GM21825 (cell line): ENCODE measurements around the gene NEUROG3.
A peak's percentile ranks its signal among the peaks of the same experiment; 100 is the strongest.

Source experiments
- ATAC-seq: cut with Tn5 transposase; IDR thresholded peaks from one replicate; pipeline ENCODE4 v1.9.1; 2021; ENCODE audit warnings: mild to moderate bottlenecking, moderate library complexity; ENCODE audit not compliant: unreplicated experiment

The NEUROG3 gene

GRCh38 chr10:69573056-69573806, at the start of gene NEUROG3:
Gene NEUROG3, minus strand, starts transcription at chr10:69573422. Its CDS starts 379 bp downstream, at chr10:69573043.
- ATAC-seq: peak; percentile 68

- no peak for ATAC-seq
Observed at GRCh38 chr10:69620625-69621024, 47.4 kb upstream of the NEUROG3 start.

GRCh38 chr10:69619626-69620025, 46.4 kb upstream of the NEUROG3 start:
- ATAC-seq: no peak

GRCh38 chr10:69618746-69619145, 45.5 kb upstream of the NEUROG3 start:
- ATAC-seq: no peak

DNA sequence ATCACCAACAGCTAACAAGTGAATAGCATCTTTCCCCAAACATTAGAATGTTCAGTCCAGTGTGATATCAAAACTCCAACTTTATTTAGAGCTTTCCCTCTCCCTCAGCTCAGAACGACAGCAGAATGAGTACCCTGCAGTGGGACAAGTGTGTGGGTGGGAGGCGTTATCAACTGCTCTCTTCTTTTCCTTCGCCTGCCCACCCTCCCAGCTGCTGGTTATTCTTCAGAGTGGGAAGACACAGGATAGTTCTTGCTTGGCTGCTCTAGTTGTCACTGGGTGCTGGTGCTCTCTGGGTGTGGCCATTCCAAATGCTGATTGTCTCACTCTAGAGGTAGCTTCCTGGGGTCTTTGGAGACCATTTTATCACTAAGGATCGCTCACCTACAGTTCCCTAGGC, 43.1 kb upstream of the NEUROG3 start:
- ATAC-seq: no peak

GRCh38 chr10:69614130-69614529, 40.9 kb upstream of the NEUROG3 start:
- ATAC-seq: no peak

- no peak for ATAC-seq
Observed at GRCh38 chr10:69612760-69613159, 39.5 kb upstream of the NEUROG3 start.

- no peak for ATAC-seq
Observed at GRCh38 chr10:69609077-69609476, 35.9 kb upstream of the NEUROG3 start.

GRCh38 chr10:69600761-69601330, 27.6 kb upstream of the NEUROG3 start:
- no peak for ATAC-seq

GRCh38 chr10:69588358-69588757, 15.1 kb upstream of the NEUROG3 start:
- no peak for ATAC-seq

DNA sequence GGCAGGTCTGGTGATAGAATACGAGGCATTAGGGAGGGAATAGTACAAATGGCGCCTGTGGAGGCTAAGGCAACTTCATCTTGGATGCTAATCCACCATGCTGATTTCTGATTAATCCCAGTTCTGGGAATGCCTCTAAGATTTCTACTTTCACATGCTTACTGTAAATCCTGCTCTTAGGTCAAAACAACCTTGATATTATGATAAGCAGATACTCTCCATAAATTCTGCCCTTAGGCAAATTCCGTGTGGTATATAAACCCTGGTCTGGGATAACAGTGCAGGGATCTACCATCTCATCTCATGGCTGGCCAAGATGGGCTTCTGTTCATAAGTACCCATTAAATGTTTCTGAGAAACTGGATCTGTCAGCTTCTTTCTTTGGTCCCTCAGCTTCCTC, 11.4 kb upstream of the NEUROG3 start:
- ATAC-seq: no peak

GRCh38 chr10:69583106-69583505, 9.9 kb upstream of the NEUROG3 start:
- no peak for ATAC-seq

DNA sequence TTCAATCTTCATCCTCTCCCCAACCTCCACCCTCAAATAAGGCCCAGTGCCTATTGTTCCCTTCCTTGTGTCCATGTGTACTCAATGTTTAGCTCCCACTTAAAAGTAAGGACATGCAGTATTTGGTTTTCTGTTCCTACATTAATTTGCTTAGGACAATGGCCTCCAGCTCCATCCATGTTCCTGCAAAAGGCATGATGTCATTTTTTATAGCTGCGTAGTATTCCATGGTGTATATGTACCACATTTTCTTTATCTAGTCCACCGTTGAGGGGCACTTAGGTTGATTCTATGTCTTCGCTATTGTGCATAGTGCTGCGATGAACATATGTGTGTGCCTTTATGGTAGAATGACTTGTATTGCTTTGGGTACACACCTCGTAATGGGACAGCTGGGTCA, 7.2 kb upstream of the NEUROG3 start:
- ATAC-seq: no peak

GRCh38 chr10:69579464-69580060, 6.3 kb upstream of the NEUROG3 start:
- ATAC-seq: no peak

GRCh38 chr10:69578508-69578991, 5.3 kb upstream of the NEUROG3 start:
- ATAC-seq: no peak

- no peak for ATAC-seq
Observed at GRCh38 chr10:69577268-69578232, 4.3 kb upstream of the NEUROG3 start.

DNA sequence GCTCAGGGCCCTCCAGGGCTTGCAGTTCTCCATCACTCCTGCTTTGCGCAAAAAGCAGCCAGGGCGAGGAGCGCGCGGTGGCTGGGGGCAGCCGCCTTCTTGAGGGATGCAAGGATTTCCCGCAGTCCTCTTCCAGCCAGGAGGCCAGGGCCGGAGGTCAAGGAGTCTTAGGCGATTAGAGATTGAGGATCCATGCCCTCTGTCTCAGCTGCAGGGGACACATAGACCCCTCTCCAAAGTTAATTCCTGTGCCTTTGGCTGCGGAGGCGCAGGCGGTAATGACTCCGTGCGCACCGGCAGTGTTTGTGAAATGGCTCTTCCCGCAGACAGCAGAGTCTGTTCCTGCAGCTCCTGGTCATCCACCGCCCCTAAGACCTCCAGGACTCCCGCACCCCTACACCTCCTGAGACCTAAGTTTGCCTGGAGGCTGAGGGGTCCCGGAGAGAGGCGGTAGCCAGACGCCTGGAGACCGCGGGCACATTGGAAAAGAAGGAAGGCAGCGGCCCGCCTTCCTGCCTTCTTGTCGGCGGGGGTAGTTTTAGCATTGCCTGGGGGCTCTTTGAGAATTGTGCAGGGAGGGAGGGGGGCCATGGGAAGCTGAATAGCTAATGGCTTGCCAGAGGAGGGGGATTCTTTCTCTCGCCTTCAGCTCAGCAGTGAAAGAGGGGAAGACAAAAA, 3.3 kb upstream of the NEUROG3 start:
- no peak for ATAC-seq

- no peak for ATAC-seq
Observed at GRCh38 chr10:69575164-69575722, 2.0 kb upstream of the NEUROG3 start.

DNA sequence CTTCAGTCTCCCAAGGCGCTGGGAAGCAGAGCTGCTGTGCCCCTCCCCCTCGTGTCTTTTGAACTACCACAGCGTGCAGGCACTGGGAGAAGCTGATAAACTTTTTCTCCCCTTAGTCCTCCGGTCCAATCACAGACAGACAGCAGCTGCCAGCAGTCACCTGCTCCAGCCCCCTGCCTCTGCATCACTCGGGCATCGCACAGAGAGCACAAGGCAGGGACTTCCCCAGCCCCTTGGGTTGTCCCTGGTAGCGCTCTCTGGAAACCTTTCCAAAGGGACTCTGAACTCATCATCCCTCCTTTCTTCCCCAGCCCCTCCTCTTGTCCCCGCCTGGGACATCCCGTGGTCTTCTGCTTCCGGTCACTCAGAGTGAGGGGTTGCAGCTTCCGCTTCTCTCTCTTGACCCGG, 1.4 kb upstream of the NEUROG3 start:
- ATAC-seq: no peak
